Stomach (tissue), 4 donors: Measurements from ENCODE around the gene CABP1.

Experiments
- EP300 ChIP-seq: sonication (generic); formaldehyde crosslinking; IDR thresholded peaks from one replicate; pipeline ENCODE4 v1.6.1; 2017; ENCODE audit warnings: antibody characterized with exemption
- POLR2A ChIP-seq, 4 donors: fragments of 450-650 bp; IDR thresholded peaks; one replicate each; pipeline ENCODE4 v1.6.1; 2016; ENCODE audit warnings: antibody characterized with exemption in 4 of 4, control low read depth in 2 of 4, mild to moderate bottlenecking in 1 of 4, moderate library complexity in 1 of 4
- TF ChIP-seq, protein P1 (sequence below), 7 experiments: fragments of 450-650 bp in 4 of 7; fragments of 200-600 bp in 3 of 7; sonication (generic) in 3 of 7; IDR thresholded peaks; one replicate each; pipeline ENCODE4 v1.5.1; 2016 to 2019; ENCODE audit warnings: antibody characterized with exemption in 7 of 7, control low read depth in 2 of 7, mild to moderate bottlenecking in 1 of 7

DNA sequence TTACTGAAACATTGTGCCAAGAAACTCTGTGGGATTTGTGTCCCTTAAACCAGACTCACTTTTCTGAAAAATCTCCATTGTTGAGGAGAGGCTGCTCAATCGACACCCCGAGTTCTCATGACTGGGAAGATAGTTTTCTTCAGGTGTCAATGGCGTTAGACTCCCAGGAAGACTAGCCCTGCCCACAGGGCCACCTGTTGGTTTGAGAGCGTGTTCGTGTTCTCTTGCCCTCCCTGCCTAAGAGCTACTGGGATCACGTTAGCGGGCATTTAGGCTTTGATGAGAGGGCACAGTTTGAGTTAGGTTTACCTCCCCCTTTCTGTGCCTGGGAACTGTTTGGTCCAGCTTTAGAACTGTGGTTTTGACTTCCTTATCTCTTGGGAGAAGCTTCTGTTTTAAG, 59.1 kb downstream of the CABP1 start:
- TF ChIP-seq POLR2A (IDR thresholded peaks at IDR 0.05) (no peak), EP300 (no peak)
- TF ChIP-seq, protein P1, sequence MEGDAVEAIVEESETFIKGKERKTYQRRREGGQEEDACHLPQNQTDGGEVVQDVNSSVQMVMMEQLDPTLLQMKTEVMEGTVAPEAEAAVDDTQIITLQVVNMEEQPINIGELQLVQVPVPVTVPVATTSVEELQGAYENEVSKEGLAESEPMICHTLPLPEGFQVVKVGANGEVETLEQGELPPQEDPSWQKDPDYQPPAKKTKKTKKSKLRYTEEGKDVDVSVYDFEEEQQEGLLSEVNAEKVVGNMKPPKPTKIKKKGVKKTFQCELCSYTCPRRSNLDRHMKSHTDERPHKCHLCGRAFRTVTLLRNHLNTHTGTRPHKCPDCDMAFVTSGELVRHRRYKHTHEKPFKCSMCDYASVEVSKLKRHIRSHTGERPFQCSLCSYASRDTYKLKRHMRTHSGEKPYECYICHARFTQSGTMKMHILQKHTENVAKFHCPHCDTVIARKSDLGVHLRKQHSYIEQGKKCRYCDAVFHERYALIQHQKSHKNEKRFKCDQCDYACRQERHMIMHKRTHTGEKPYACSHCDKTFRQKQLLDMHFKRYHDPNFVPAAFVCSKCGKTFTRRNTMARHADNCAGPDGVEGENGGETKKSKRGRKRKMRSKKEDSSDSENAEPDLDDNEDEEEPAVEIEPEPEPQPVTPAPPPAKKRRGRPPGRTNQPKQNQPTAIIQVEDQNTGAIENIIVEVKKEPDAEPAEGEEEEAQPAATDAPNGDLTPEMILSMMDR (IDR thresholded peaks at IDR 0.05), result no peak
